ENCODE data around the gene RUFY4.

RUFY4 gene

GRCh38 chr2:218063486-218063885 is 5.6 kb upstream of the RUFY4 start:
- no peak for DNase-seq (ENCODE audit: low spot score)

GRCh38 chr2:218063896-218064295 is 5.2 kb upstream of the RUFY4 start:
- no peak for DNase-seq (ENCODE audit: low spot score)

GRCh38 chr2:218065239-218066006 is 3.6 kb upstream of the RUFY4 start:
- no peak for DNase-seq (ENCODE audit: low spot score)

- no peak for DNase-seq (ENCODE audit: low spot score)
Observed at GRCh38 chr2:218066926-218067515, 2.0 kb upstream of the RUFY4 start.

- DNase-seq (ENCODE audit: low spot score): no peak
Observed at GRCh38 chr2:218067523-218067922, 1.5 kb upstream of the RUFY4 start.

- DNase-seq (ENCODE audit: low spot score): no peak
Observed at GRCh38 chr2:218069606-218070300, 700 bp downstream of the RUFY4 start.

GRCh38 chr2:218070587-218070986 is 1.5 kb downstream of the RUFY4 start:
- no peak for DNase-seq (ENCODE audit: low spot score)

GRCh38 chr2:218071218-218071937 is 2.3 kb downstream of the RUFY4 start:
- no peak for DNase-seq (ENCODE audit: low spot score)

- DNase-seq (ENCODE audit: low spot score): no peak
Observed at GRCh38 chr2:218072002-218072401, 2.9 kb downstream of the RUFY4 start.

- DNase-seq (ENCODE audit: low spot score): no peak
Observed at GRCh38 chr2:218072478-218073024, 3.5 kb downstream of the RUFY4 start.

- no peak for DNase-seq (ENCODE audit: low spot score)
Observed at GRCh38 chr2:218073185-218073584, 4.1 kb downstream of the RUFY4 start.

- peak; percentile 69 for DNase-seq (ENCODE audit: low spot score)
Observed at GRCh38 chr2:218074031-218074430, 5.0 kb downstream of the RUFY4 start.

GRCh38 chr2:218075975-218076811 is 7.1 kb downstream of the RUFY4 start:
- no peak for DNase-seq (ENCODE audit: low spot score)

- peak; percentile 29 for DNase-seq (ENCODE audit: low spot score)
Observed at GRCh38 chr2:218077464-218078216, 8.6 kb downstream of the RUFY4 start.

GRCh38 chr2:218079943-218080913 is 11.2 kb downstream of the RUFY4 start:
- DNase-seq (ENCODE audit: low spot score): no peak

- no peak for DNase-seq (ENCODE audit: low spot score)
Observed at GRCh38 chr2:218081063-218081462, 12.0 kb downstream of the RUFY4 start.

GRCh38 chr2:218081695-218082094 is 12.6 kb downstream of the RUFY4 start:
- peak; percentile 16 for DNase-seq (ENCODE audit: low spot score)

GRCh38 chr2:218082586-218083351 is 13.7 kb downstream of the RUFY4 start:
- no peak for DNase-seq (ENCODE audit: low spot score)

- DNase-seq (ENCODE audit: low spot score): no peak
Observed at GRCh38 chr2:218083352-218083676, 14.3 kb downstream of the RUFY4 start.
